CD4-positive, alpha-beta T cell treated with Interleukin-2 at 100 ng/mL for 4 hours (primary cell): Measurements from ENCODE around the gene P2RX7.

Experiments
- DNase-seq: peaks from one replicate; pipeline ENCODE4 v3.0.0-alpha.2; 2020; ENCODE audit warnings: low spot score

The P2RX7 gene

DNA sequence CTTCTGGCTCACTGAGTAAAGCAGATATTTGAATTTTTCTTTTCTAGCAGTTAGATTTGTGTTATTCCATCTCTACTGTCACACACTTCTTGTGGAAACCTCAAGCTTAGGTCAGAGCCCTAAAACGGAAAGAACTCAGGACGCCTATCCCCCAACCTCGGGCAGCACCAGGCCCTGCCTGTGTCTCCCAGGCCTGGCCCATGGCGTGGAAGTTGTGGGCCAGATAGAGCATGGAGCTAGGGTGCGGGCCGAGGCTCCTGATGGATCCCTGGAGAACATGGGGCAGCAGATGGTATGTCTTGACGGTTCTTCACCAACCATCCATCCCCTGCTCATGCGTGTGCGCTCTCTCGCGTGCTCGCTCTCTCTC lies 97.8 kb downstream of the P2RX7 start:
- no peak for DNase-seq

DNA sequence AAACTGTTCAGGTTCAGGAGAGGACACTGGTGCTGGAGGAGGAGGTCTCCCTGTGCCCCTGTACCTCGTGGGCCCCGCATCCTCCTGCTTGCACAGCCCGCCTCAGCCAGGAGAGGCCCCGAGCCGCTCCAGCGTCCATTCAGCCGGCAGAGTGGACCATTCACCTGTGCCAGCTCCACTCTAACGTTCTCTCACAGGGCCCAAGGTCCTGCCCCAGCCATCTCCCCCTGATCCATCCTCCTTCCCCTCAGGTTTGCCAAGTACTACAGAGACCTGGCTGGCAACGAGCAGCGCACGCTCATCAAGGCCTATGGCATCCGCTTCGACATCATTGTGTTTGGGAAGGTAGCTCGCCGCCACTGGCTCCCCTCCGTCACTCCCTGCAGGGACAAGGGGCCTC lies 99.5 kb downstream of the P2RX7 start:
- DNase-seq = no peak

DNA sequence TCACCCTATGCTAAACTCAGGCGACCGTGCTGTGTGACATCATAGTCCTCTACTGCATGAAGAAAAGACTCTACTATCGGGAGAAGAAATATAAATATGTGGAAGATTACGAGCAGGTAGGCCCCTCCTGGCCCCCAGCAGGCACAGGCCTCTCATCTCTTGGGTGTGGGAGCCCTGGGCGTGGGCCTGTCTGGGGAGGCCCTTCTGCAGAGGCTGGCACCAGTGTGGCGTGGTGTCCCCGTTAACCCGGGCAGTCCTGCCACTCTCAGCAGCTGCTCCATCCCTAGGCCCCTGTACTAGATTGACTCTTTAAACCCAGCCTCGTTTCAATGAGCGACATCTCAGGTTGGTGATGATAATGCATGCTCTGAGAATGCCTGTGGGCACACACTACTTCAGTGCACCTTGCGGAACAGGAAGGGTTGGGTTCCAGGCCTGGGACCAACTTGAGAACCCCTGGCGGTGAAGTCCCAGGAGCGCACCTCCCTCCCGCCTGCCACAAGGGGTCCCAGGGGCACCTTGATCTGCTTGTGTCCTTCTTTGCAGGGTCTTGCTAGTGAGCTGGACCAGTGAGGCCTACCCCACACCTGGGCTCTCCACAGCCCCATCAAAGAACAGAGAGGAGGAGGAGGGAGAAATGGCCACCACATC lies 100.4 kb downstream of the P2RX7 start:
- no peak for DNase-seq

DNA sequence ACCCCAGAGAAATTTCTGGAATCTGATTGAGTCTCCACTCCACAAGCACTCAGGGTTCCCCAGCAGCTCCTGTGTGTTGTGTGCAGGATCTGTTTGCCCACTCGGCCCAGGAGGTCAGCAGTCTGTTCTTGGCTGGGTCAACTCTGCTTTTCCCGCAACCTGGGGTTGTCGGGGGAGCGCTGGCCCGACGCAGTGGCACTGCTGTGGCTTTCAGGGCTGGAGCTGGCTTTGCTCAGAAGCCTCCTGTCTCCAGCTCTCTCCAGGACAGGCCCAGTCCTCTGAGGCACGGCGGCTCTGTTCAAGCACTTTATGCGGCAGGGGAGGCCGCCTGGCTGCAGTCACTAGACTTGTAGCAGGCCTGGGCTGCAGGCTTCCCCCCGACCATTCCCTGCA lies 100.9 kb downstream of the P2RX7 start:
- no peak for DNase-seq

DNA sequence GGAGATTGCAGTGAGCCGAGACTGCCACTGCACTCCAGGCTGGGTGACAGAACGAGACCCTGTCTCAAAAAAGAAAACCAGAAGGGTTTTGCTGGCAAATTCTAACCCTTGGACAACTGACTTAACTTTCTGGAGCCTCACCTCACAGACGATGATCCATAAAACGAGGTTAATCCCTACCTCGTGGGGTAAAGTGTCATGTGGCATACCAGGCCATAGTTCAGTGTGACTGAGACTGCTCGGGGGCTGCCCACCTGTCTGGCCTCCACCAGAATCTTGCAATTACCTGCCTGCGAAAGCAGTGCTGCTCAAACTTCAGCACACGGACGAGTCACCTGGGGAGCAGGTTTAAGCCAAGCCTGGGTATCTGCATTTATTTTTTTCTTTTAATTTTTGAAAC lies 104.1 kb downstream of the P2RX7 start:
- no peak for DNase-seq

DNA sequence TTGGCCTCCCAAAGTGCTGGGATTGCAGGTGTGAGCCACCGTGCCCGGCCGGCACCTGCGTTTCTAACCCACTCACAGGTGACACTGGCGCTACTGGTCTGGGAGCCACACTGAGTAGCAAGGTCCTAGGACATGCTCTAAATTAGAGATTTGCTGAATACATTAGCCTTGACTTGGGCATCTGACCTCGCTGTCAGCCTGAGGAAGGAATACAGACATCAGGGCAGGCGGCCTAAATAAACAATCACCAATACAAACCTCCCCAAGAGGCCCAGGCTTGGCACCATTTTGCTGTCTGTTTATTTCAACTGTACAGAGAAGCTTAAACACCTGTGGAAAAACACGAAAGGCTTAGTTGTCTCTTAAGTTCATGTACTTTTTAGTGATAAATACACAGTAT lies 104.7 kb downstream of the P2RX7 start:
- no peak for DNase-seq
